CD14-positive monocyte (primary cell): ENCODE data around the gene TGM2. TPM values are rescaled to one million over a fixed set of nuclear protein-coding genes. Genes with fewer than 3 reads are reported as not detected.

ENCODE experiments used
- DNase-seq, 3 donors: peaks; one replicate each; pipeline ENCODE4 v3.0.0-alpha.2; 2011 to 2022
- H2AFZ ChIP-seq: 2 replicates; pipeline ENCODE4 v1.6.0; 2012; ENCODE audit warnings: mild to moderate bottlenecking, low read depth, low read length, inconsistent platforms; ENCODE audit not compliant: insufficient read depth, poor library complexity, severe bottlenecking
- H3K27ac ChIP-seq, 2 donors: 1 replicate in 1 of 2; 2 replicates in 1 of 2; pipeline ENCODE4 v1.5.1; 2012 to 2013; ENCODE audit warnings: low read length in 2 of 2, control low read depth in 1 of 2, inconsistent platforms in 1 of 2, low read depth in 1 of 2, mild to moderate bottlenecking in 1 of 2
- H3K27me3 ChIP-seq, 2 donors: one replicate each; pipeline versions ENCODE4 v1.6.0 to v1.6.1; 2011 to 2013; ENCODE audit warnings: low read length in 2 of 2; ENCODE audit not compliant: control insufficient read depth in 2 of 2, insufficient read depth in 2 of 2
- H3K36me3 ChIP-seq, 2 donors: replicated peaks in 1 of 2; 1 replicate in 1 of 2; 2 replicates in 1 of 2; pipeline versions ENCODE4 v1.5.1 to v1.6.1; 2012 to 2013; ENCODE audit warnings: low read length in 2 of 2, control low read depth in 1 of 2, inconsistent platforms in 1 of 2, mild to moderate bottlenecking in 1 of 2; ENCODE audit not compliant: insufficient read depth in 2 of 2, control insufficient read depth in 1 of 2
- H3K4me1 ChIP-seq, 2 donors: 1 replicate in 1 of 2; 2 replicates in 1 of 2; pipeline versions ENCODE4 v1.5.1 to v1.6.1; 2012 to 2013; ENCODE audit warnings: low read length in 2 of 2, control low read depth in 1 of 2, inconsistent platforms in 1 of 2, mild to moderate bottlenecking in 1 of 2, moderate library complexity in 1 of 2; ENCODE audit not compliant: insufficient read depth in 2 of 2, control insufficient read depth in 1 of 2
- H3K4me2 ChIP-seq: replicated peaks from 2 replicates; pipeline ENCODE3; 2012; ENCODE audit warnings: low read length, moderate library complexity, mild to moderate bottlenecking; ENCODE audit not compliant: poor library complexity, severe bottlenecking; ENCODE audit errors: extremely low read depth
- H3K4me3 ChIP-seq, 3 experiments: fragments of 200-600 bp in 1 of 3; sonication (generic) in 1 of 3; replicated peaks in 1 of 3; 1 replicate in 2 of 3; 2 replicates in 1 of 3; pipeline ENCODE4 v1.5.1; 2011 to 2013; ENCODE audit warnings: low read length in 3 of 3, mild to moderate bottlenecking in 3 of 3, control low read depth in 2 of 3, low read depth in 2 of 3, inconsistent platforms in 1 of 3, moderate library complexity in 1 of 3
- H3K79me2 ChIP-seq: 2 replicates; pipeline ENCODE4 v1.6.0; 2012; ENCODE audit warnings: mild to moderate bottlenecking, control low read depth, inconsistent platforms, low read length, moderate library complexity; ENCODE audit not compliant: insufficient read depth
- H3K9ac ChIP-seq: 2 replicates; pipeline ENCODE4 v1.6.0; 2017; ENCODE audit warnings: low read length, mild to moderate bottlenecking; ENCODE audit not compliant: insufficient read depth, poor library complexity, severe bottlenecking
- H3K9me3 ChIP-seq, 2 donors: replicated peaks in 1 of 2; 1 replicate in 1 of 2; 2 replicates in 1 of 2; pipeline versions ENCODE4 v1.5.1 to v1.6.1; 2012 to 2013; ENCODE audit warnings: low read length in 2 of 2, control low read depth in 1 of 2; ENCODE audit not compliant: control insufficient read depth in 1 of 2, insufficient read depth in 1 of 2
- H4K20me1 ChIP-seq: 2 replicates; pipeline ENCODE4 v1.6.0; 2012; ENCODE audit warnings: mild to moderate bottlenecking, low read length, control low read depth, moderate library complexity; ENCODE audit not compliant: insufficient read depth
- H3K27ac Mint-ChIP-seq, 7 donors: one replicate each; pipeline ENCODE4 v1.8.0; 2020; ENCODE audit warnings: mild to moderate bottlenecking in 7 of 7, mixed read lengths in 7 of 7, moderate library complexity in 6 of 7, inconsistent platforms in 2 of 7
- H3K27me3 Mint-ChIP-seq, 3 donors: one replicate each; pipeline ENCODE4 v1.8.0; 2021 to 2022; ENCODE audit warnings: low read depth in 3 of 3, mild to moderate bottlenecking in 3 of 3, mixed read lengths in 3 of 3, moderate library complexity in 3 of 3, inconsistent platforms in 1 of 3
- H3K36me3 Mint-ChIP-seq, 2 donors: one replicate each; pipeline ENCODE4 v1.8.0; 2020; ENCODE audit warnings: mixed read lengths in 2 of 2, inconsistent platforms in 1 of 2, mild to moderate bottlenecking in 1 of 2
- H3K4me1 Mint-ChIP-seq: one replicate; pipeline ENCODE4 v1.8.0; 2020; ENCODE audit warnings: mild to moderate bottlenecking, mixed read lengths
- H3K4me3 Mint-ChIP-seq, 2 donors: one replicate each; pipeline ENCODE4 v1.8.0; 2020; ENCODE audit warnings: mild to moderate bottlenecking in 2 of 2, mixed read lengths in 2 of 2, moderate library complexity in 1 of 2
- H3K9me3 Mint-ChIP-seq, 7 donors: one replicate each; pipeline ENCODE4 v1.8.0; 2020 to 2022; ENCODE audit warnings: mixed read lengths in 7 of 7, mild to moderate bottlenecking in 6 of 7, moderate library complexity in 6 of 7, inconsistent platforms in 2 of 7
- CTCF ChIP-seq: fragments of 200-600 bp; IDR thresholded peaks from one replicate; pipeline ENCODE4 v1.8.0; 2022; ENCODE audit warnings: antibody characterized with exemption, mild to moderate bottlenecking
- WGBS: methylation state at CpG from one replicate; pipeline ENCODE4 v1.1.5; 2013; ENCODE audit warnings: missing lambda C conversion rate; ENCODE audit not compliant: insufficient coverage; 5-methylcytosine and 5-hydroxymethylcytosine counted together
- intact Hi-C, 2 donors: fragments of 100-400 bp; cut with micrococcal nuclease; formaldehyde crosslinking; loops; one replicate each; pipeline versions ENCODE4 v1.15.0 to v1.15.1; 2023
- polyA plus RNA-seq, 3 donors: library from polyadenylated mRNA; depleted of rRNA in 1 of 3; unstranded in 2 of 3; stranded (reverse) in 1 of 3; fragments of 300-500 nt in 2 of 3; fragments of >200 nt in 1 of 3; fragmentation: Illumina TruSeq in 2 of 3; gene quantifications; 1 replicate in 2 of 3; 2 replicates in 1 of 3; pipeline ENCODE4 v1.2.3, GENCODE V29; 2012 to 2021

TGM2 gene
- polyA plus RNA-seq, 3 donors, result 0.47 to 1.7 (median 1.6) TPM

DNA sequence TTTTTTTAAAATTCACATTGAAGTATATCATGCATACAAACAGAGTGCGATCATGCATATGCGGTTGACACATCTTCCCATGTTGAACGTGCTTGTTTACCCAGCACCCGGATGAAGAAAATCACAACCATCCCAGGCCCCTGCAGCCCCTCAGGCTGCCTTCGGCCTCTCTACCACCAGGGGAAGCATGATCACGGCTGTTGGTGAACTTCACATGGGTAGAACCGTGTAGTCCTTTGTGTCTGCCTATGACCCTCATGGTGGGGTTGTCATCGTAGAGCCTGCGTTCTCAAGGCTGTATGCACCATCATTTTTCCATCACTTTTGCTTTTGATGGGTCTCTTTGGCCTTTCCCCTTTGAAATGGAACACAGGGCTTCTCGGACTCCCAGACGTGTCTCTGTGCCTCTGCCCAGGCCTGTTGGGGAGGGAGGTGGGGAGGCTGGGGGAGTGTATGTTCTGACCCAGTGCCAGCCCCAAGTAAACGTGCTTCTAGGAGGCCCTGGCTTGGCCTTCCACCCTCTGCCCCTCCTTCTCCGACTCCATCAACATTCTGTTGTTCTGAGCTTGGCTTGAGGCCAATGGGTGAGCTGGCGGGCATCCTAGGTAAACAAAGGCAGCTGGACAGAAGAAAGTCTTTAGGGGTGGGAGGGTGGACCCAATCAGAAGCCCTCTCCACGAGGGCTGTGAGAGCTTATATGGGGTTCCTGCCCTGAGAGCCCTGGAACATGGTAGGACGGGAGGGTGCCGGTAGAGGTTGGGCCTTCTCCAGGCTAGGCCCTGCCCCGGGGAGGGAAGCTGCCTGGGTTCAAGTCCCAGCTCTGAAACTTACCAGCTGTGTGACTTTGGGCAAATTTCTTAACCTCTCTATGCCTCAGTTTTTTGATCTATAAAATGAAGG lies 39.7 kb downstream of the TGM2 start:
- no peaks in the 10 kb centered on the region for H3K4me1 ChIP-seq
- H3K4me2 ChIP-seq, result no peak overlapping the region
- no peak overlapping the region for H3K9ac ChIP-seq
- 100% methylated on average over 7 of the region's 18 CpGs for WGBS
- H3K27me3 Mint-ChIP-seq, result peaks cover 0 to 2% (median 0%) of the 10 kb centered on the region in 3 donors
- no peak overlapping the region for H3K27ac Mint-ChIP-seq
- no peaks in the 10 kb centered on the region for H3K36me3 Mint-ChIP-seq
- H3K79me2 ChIP-seq, result no peaks in the 10 kb centered on the region
- H3K4me3 ChIP-seq, result no peak overlapping the region
- no peaks in the 10 kb centered on the region for H3K9me3 ChIP-seq
- no peaks in the 10 kb centered on the region for H3K36me3 ChIP-seq
- intact Hi-C loops, result no loop called here
- H3K27me3 ChIP-seq, result no peaks in the 10 kb centered on the region
- no peaks in the 10 kb centered on the region for H4K20me1 ChIP-seq
- no peaks in the 10 kb centered on the region for H3K9me3 Mint-ChIP-seq
- no peak for DNase-seq
- no peak overlapping the region for H2AFZ ChIP-seq
- no peak for TF ChIP-seq CTCF
- H3K4me1 Mint-ChIP-seq, result no peaks in the 10 kb centered on the region
- no peak overlapping the region for H3K4me3 Mint-ChIP-seq
- no peak overlapping the region for H3K27ac ChIP-seq

DNA sequence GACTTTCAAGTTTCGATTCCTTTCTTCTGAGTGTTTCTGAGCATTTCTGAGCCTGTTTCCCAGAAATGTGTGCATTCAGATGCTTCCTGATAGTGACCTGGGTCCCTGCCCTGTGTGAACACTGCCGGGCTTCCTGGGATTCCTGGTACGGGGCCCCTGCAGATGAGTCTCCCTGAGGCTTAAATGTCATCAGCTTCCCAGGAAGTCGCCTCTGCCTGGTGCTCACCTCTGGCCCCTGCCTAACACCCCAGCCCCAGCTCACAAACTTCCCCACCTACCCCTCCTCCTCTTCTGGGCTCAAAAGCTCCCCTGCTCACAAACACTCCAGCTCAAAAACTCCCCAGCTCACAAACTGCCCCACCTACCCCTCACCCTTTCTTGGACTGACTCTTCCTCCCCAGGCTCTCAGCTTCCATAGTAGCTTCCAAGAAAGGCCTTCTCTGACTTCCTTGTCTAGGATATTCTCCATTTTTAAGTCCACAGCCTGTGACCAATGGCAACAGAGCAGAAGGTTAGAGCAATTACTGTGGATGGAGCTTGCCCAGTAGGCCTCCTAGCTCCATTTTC lies 42.0 kb downstream of the TGM2 start:
- intact Hi-C loops, result no loop called here
- H3K27me3 Mint-ChIP-seq, result no peaks in the 10 kb centered on the region
- H3K27ac ChIP-seq, result no peak overlapping the region

More for the DNA sequence above, 42.0 kb downstream of the TGM2 start:
- Histone ChIP-seq H3K36me3 (no peaks in the 10 kb centered on the region), H3K4me2 (no peak overlapping the region), H3K79me2 (no peaks in the 10 kb centered on the region), H2AFZ (no peak overlapping the region), H3K9me3 (no peaks in the 10 kb centered on the region), H3K27me3 (no peaks in the 10 kb centered on the region), H3K4me3 (no peak overlapping the region), H3K9ac (no peak overlapping the region), H4K20me1 (no peaks in the 10 kb centered on the region), H3K4me1 (no peaks in the 10 kb centered on the region)
- no peak overlapping the region for H3K4me3 Mint-ChIP-seq
- 92% methylated on average over 4 of the region's 4 CpGs for WGBS
- H3K4me1 Mint-ChIP-seq, result no peaks in the 10 kb centered on the region
- H3K36me3 Mint-ChIP-seq, result no peaks in the 10 kb centered on the region
- TF ChIP-seq CTCF, result no peak
- H3K27ac Mint-ChIP-seq, result peak overlapping the region in 1 of 7 donors; percentile 46
- no peak for DNase-seq
- no peaks in the 10 kb centered on the region for H3K9me3 Mint-ChIP-seq
